GM21619 (cell line): ENCODE data around the gene TRDN.
"Not testable (repeated sequence)": the region's sequence is repeated elsewhere in the genome, so short reads cannot be mapped to it uniquely, and the experiment has no call there.

Source experiments
- ATAC-seq: cut with Tn5 transposase; IDR thresholded peaks from one replicate; pipeline ENCODE4 v1.9.1; 2021; ENCODE audit not compliant: unreplicated experiment

The TRDN gene

GRCh38 chr6:123632641-123633040 is 4.1 kb downstream of the TRDN start:
- no peak for ATAC-seq

- no peak for ATAC-seq
Measured at GRCh38 chr6:123629258-123629941, 7.3 kb downstream of the TRDN start.

GRCh38 chr6:123625696-123626095 is 11.1 kb downstream of the TRDN start:
- ATAC-seq: no peak

- ATAC-seq: no peak
Measured at GRCh38 chr6:123622780-123623179, 14.0 kb downstream of the TRDN start.

- ATAC-seq: no peak
Measured at GRCh38 chr6:123619156-123619555, 17.6 kb downstream of the TRDN start.

DNA sequence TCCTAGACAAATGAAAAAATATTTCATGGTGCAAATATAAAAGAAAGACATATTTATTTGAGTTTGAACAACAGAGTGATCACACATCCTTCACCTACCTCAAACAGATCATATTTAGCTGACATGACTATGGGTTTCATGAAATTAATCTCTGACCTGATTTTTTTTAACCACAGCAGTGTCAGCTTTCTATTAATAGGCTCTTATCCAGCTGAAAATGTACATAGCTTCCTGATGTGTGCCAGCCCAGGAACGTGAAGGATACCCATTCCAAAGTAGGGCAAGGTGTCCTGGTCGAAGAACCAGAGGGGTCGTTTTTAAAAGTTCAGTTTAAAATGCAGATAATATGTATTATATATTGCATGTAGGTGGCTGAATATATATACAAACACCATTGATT is 19.8 kb downstream of the TRDN start:
- ATAC-seq: no peak

DNA sequence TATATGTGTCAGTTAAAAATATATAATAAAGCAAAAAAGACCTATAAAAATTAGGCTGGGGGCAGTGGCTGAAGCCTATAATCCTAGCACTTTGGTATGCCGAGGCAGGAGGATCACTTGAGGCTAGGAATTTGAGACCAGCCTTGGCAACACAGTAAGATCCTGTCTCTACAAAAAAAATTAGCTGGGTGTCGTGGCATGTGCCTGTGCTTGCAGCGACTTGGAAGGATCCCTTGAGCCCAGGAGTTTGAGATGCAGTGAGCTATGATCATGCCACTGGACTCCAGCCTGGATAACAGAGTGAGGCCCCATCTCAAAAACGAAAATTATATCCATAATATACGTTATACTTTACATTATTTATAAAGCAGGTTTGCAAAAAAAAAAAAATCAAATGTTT is 20.7 kb downstream of the TRDN start:
- no peak for ATAC-seq

- ATAC-seq: no peak
Measured at GRCh38 chr6:123610779-123611178, 26.0 kb downstream of the TRDN start.

- ATAC-seq: no peak
Measured at GRCh38 chr6:123604067-123604466, 32.7 kb downstream of the TRDN start.

GRCh38 chr6:123598011-123598410 is 38.7 kb downstream of the TRDN start:
- peak; percentile 92 for ATAC-seq

DNA sequence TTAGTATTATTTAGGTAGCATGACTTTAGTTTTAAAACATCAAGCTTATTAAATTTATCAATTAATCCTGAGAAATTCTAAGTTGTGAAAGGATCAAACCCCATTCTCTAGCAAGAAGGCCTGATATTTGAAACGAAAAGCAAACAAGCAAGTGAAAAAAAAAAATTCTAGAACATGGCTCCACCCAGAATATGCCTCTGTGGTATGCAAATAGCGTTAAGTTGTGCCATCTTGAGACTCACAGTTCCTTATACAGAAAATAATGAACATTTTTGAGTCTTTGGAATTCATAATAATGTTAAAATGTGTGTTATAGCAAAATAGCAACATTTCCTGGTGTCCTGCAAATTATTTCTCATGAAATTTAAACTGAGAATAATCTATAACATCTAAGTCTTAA is 42.0 kb downstream of the TRDN start:
- ATAC-seq: no peak

DNA sequence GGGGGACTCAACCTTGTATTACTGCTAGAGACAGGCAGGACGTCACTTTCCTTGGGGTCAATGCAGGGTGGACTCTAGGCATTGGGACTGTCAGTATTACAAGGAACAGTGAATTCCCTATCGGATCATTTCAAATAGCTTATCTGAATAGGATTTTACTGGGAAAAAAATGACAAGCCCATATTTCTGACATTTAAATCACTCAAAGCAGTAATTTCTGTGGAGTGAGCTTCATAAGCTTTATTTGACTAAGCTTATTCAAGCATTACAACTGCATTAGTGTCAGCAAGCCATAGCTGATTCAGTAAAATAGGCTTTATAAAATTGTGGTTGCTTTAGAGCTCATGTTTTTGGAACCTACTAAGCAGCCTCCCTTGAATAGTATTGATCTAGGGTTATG is 44.3 kb downstream of the TRDN start:
- ATAC-seq: no peak

GRCh38 chr6:123589973-123590372 is 46.8 kb downstream of the TRDN start:
- no peak for ATAC-seq

- ATAC-seq: no peak
Measured at GRCh38 chr6:123589317-123589716, 47.4 kb downstream of the TRDN start.

- no peak for ATAC-seq
Measured at GRCh38 chr6:123588546-123588895, 48.2 kb downstream of the TRDN start.

DNA sequence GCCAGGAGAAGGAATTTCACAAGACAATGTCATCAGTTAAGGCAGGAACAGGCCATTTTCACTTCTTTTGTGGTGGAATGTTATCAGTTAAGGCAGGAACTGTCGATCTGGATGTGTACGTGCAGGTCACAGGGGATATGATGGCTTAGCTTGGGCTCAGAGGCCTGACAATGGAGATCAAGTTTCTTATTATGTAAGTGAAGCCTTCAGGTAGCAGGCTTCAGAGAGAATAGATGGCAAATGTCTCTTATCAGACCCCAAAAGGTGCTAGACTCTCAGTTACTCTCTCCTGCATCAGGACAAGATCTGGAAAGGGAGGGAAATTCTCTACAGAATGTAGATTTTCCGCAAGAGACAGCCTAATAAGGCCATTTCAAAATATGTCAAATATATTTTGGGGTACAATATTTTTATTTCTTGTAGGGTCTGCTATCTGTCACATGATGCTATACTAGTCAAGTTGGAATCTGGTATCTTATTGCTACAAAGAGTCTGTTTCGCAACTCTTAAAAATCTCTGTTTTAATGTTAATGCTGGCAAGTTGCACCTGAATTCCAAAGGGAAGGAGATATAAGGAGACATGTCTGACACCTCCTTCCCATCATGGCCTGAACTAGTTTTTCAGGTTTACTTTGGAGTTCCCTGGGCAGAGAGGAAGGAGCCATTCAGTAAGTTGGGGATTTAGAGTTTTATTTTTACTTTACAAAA is 48.8 kb downstream of the TRDN start:
- ATAC-seq: no peak

GRCh38 chr6:123587407-123587806 is 49.3 kb downstream of the TRDN start:
- not testable (repeated sequence) for ATAC-seq

GRCh38 chr6:123580331-123580730 is 56.4 kb downstream of the TRDN start:
- no peak for ATAC-seq

GRCh38 chr6:123575188-123575587 is 61.6 kb downstream of the TRDN start:
- no peak for ATAC-seq

DNA sequence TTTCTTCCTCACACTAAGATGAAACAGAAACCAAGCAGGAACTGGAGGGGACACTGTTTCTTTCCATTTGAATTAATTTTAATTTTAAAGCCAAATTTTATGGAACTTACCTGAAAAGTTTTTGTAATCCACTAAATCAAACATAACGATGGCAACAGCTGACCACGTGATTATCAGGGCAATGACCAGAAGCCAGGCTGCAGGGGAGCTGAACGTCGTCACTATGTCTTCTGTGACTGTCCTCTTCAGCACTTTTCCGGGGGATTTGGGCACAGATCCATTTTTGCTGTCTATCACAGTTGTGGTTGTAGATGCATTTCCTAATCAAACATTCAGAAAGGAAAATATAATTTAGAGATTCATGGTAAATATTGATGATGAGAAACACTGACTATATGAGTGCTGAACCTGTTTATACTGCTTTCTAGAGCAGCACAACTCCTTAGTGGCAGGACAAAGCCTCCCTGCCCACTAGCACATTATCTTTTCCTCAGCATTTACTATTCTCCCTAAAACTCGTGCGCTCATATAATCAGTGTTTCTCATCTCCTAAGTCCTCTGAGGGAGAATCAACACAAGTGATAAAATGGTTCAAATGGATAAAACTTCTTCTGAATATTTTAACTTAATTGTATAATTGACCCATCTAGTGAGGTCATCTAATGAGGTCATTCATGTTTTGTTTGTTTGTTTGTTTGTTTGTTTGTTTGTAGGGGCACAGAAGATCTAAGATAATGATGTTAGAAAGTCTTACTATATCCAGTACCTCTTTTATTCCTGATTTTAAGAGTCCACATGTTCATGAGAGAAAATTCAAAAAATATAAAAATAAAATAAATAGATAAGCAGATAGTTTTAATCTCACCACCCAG is 65.7 kb downstream of the TRDN start:
- ATAC-seq: no peak

DNA sequence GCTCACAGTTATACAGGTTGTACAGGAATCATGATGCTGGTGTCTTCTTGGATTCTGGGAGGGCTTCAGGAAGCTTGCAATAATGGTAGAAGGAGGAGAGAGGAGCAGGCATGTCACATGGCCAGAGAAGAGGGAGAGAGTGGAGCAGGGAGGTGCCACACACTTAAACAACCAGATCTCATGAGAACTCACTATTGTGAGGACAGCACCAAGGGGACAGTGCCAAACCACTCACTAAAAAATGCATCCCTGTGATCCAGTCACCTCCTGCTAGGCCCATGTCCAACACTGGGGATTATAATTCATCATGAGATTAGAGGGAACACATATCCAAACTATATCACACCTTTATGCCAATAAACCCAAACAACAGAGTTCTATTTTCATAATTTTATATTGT is 67.2 kb downstream of the TRDN start:
- no peak for ATAC-seq

- ATAC-seq: no peak
Measured at GRCh38 chr6:123565529-123565928, 71.2 kb downstream of the TRDN start.
